NCI-H460 (cell line): Measurements from ENCODE around the gene METTL21C. TPM values are rescaled to one million over a fixed set of nuclear protein-coding genes. Genes with fewer than 3 reads are reported as not detected.

Experiments
- DNase-seq: peaks from one replicate; pipeline ENCODE4 v3.0.0-alpha.2; 2016; ENCODE audit warnings: low read depth; ENCODE audit errors: extremely low read depth
- polyA plus RNA-seq: library from polyadenylated mRNA; depleted of rRNA; stranded (reverse); fragments of >200 nt; gene quantifications from 2 replicates; pipeline ENCODE4 v1.2.3, GENCODE V29; 2014; cell fraction: nucleus; rRNA removed
- total RNA-seq: library from RNA; depleted of rRNA; stranded (reverse); fragments of >200 nt; shearing (Covaris generic); gene quantifications from 2 replicates; pipeline ENCODE4 v1.2.3, GENCODE V29; 2014; rRNA removed

METTL21C gene
- not detected in 2 replicates for total RNA-seq
- not detected in 2 replicates for polyA plus RNA-seq

GRCh38 chr13:102694937-102695336 is at the start of gene METTL21C:
Gene METTL21C, minus strand, starts transcription at chr13:102695044. Its CDS starts 546 bp downstream, at chr13:102694498.
- DNase-seq, result no peak

- DNase-seq, result no peak
Measured at GRCh38 chr13:102742506-102742905, 47.7 kb upstream of the METTL21C start.

- DNase-seq, result no peak
Measured at GRCh38 chr13:102742101-102742500, 47.3 kb upstream of the METTL21C start.

GRCh38 chr13:102729560-102730270 is 34.9 kb upstream of the METTL21C start:
- DNase-seq, result peak; percentile 47

- no peak for DNase-seq
Measured at GRCh38 chr13:102726430-102726829, 31.6 kb upstream of the METTL21C start.

GRCh38 chr13:102724923-102725322 is 30.1 kb upstream of the METTL21C start:
- peak; percentile 54 for DNase-seq

- DNase-seq, result no peak
Measured at GRCh38 chr13:102721800-102722231, 27.0 kb upstream of the METTL21C start.

GRCh38 chr13:102718746-102719145 is 23.9 kb upstream of the METTL21C start:
- no peak for DNase-seq

- no peak for DNase-seq
Measured at GRCh38 chr13:102715447-102715846, 20.6 kb upstream of the METTL21C start.

- DNase-seq, result no peak
Measured at GRCh38 chr13:102710261-102710679, 15.4 kb upstream of the METTL21C start.

- DNase-seq, result no peak
Measured at GRCh38 chr13:102709536-102709935, 14.7 kb upstream of the METTL21C start.

- DNase-seq, result no peak
Measured at GRCh38 chr13:102708991-102709390, 14.1 kb upstream of the METTL21C start.

- no peak for DNase-seq
Measured at GRCh38 chr13:102708211-102708610, 13.4 kb upstream of the METTL21C start.

GRCh38 chr13:102707467-102707866 is 12.6 kb upstream of the METTL21C start:
- peak; percentile 32 for DNase-seq

GRCh38 chr13:102704238-102705058 is 9.6 kb upstream of the METTL21C start:
- no peak for DNase-seq

- no peak for DNase-seq
Measured at GRCh38 chr13:102703726-102704035, 8.8 kb upstream of the METTL21C start.

GRCh38 chr13:102702965-102703725 is 8.3 kb upstream of the METTL21C start:
- DNase-seq, result no peak

- no peak for DNase-seq
Measured at GRCh38 chr13:102701331-102701730, 6.5 kb upstream of the METTL21C start.

- no peak for DNase-seq
Measured at GRCh38 chr13:102700088-102701031, 5.5 kb upstream of the METTL21C start.

- no peak for DNase-seq
Measured at GRCh38 chr13:102699504-102699903, 4.7 kb upstream of the METTL21C start.
